ENCODE measurements around the gene THRB.

GRCh38 chr3:24291646-24292045, 203.0 kb downstream of the THRB start:
- TF ChIP-seq CTCF (IDR thresholded peaks at IDR 0.05) (no peak), POLR2A (IDR thresholded peaks at IDR 0.05) (no peak), EP300 (IDR thresholded peaks at IDR 0.05) (no peak), POLR2AphosphoS5 (IDR thresholded peaks at IDR 0.05) (no peak)

Measured in upper lobe of left lung (tissue), 4 donors.